Trophoblast cell (in vitro differentiated cells and primary cell): Measurements from ENCODE around the gene DUS3L.

ENCODE experiments used
- DNase-seq, 2 donors: peaks; one replicate each; pipeline ENCODE4 v3.0.0-alpha.2; 2016
- H2AFZ ChIP-seq: 2 replicates; pipeline ENCODE4 v1.6.1; 2013; ENCODE audit warnings: low read length, moderate library complexity, mild to moderate bottlenecking; ENCODE audit not compliant: insufficient read depth, poor library complexity
- H2AK5ac ChIP-seq: 2 replicates; pipeline ENCODE4 v1.6.1; 2013; ENCODE audit warnings: mild to moderate bottlenecking, low read length
- H2BK120ac ChIP-seq: 2 replicates; pipeline ENCODE4 v1.6.1; 2013; ENCODE audit warnings: low read length, mild to moderate bottlenecking, moderate library complexity; ENCODE audit not compliant: insufficient read depth, poor library complexity
- H2BK12ac ChIP-seq: 2 replicates; pipeline ENCODE4 v1.6.1; 2013; ENCODE audit warnings: mild to moderate bottlenecking, low read length, moderate library complexity
- H2BK5ac ChIP-seq: 2 replicates; pipeline ENCODE4 v1.6.1; 2013; ENCODE audit warnings: low read length, low read depth, moderate library complexity, mild to moderate bottlenecking; ENCODE audit not compliant: poor library complexity
- H3K14ac ChIP-seq: 2 replicates; pipeline ENCODE4 v1.6.1; 2013; ENCODE audit warnings: mild to moderate bottlenecking, low read length
- H3K18ac ChIP-seq: 2 replicates; pipeline ENCODE4 v1.6.1; 2013; ENCODE audit warnings: mild to moderate bottlenecking, low read length
- H3K23ac ChIP-seq: 2 replicates; pipeline ENCODE4 v1.6.1; 2013; ENCODE audit warnings: low read length
- H3K27ac ChIP-seq: 2 replicates; pipeline ENCODE4 v1.5.1; 2013; ENCODE audit warnings: low read depth, mild to moderate bottlenecking, inconsistent platforms, low read length, moderate library complexity
- H3K27me3 ChIP-seq: 2 replicates; pipeline ENCODE4 v1.6.1; 2013; ENCODE audit warnings: inconsistent platforms, mild to moderate bottlenecking, low read length, moderate library complexity; ENCODE audit not compliant: insufficient read depth
- H3K36me3 ChIP-seq, 2 experiments: 1 replicate in 1 of 2; 2 replicates in 1 of 2; pipeline ENCODE4 v1.6.1; 2013; ENCODE audit warnings: low read length in 2 of 2, mild to moderate bottlenecking in 2 of 2, moderate library complexity in 1 of 2; ENCODE audit not compliant: insufficient read depth in 2 of 2, control insufficient read depth in 1 of 2
- H3K4ac ChIP-seq: 2 replicates; pipeline ENCODE4 v1.6.1; 2013; ENCODE audit warnings: low read depth, mild to moderate bottlenecking, low read length, moderate library complexity
- H3K4me1 ChIP-seq, 2 experiments: 1 replicate in 1 of 2; 2 replicates in 1 of 2; pipeline ENCODE4 v1.6.1; 2013; ENCODE audit warnings: low read length in 2 of 2, mild to moderate bottlenecking in 2 of 2, moderate library complexity in 1 of 2; ENCODE audit not compliant: insufficient read depth in 2 of 2, control insufficient read depth in 1 of 2
- H3K4me2 ChIP-seq: 2 replicates; pipeline ENCODE4 v1.6.1; 2013; ENCODE audit warnings: inconsistent platforms, mild to moderate bottlenecking, low read length, moderate library complexity
- H3K4me3 ChIP-seq: 2 replicates; pipeline ENCODE4 v1.5.1; 2013; ENCODE audit warnings: mild to moderate bottlenecking, low read depth, low read length, inconsistent platforms
- H3K79me1 ChIP-seq: one replicate; pipeline ENCODE4 v1.6.1; 2013; ENCODE audit warnings: low read length
- H3K79me2 ChIP-seq: 2 replicates; pipeline ENCODE4 v1.6.1; 2013; ENCODE audit warnings: low read length, mild to moderate bottlenecking; ENCODE audit not compliant: control insufficient read depth, insufficient read depth, poor library complexity
- H3K9ac ChIP-seq: 2 replicates; pipeline ENCODE4 v1.6.1; 2013; ENCODE audit warnings: mild to moderate bottlenecking, low read length
- H3K9me3 ChIP-seq: 2 replicates; pipeline ENCODE4 v1.6.1; 2013; ENCODE audit warnings: low read depth, mild to moderate bottlenecking, control low read depth, inconsistent platforms, low read length; ENCODE audit not compliant: insufficient read depth
- H4K12ac ChIP-seq: 2 replicates; pipeline ENCODE4 v1.6.1; 2013; ENCODE audit warnings: low read depth, mild to moderate bottlenecking, low read length, moderate library complexity
- H4K8ac ChIP-seq: 2 replicates; pipeline ENCODE4 v1.6.1; 2013; ENCODE audit warnings: low read depth, mild to moderate bottlenecking, low read length, moderate library complexity
- H4K91ac ChIP-seq: one replicate; pipeline ENCODE4 v1.6.1; 2013; ENCODE audit warnings: low read depth, mild to moderate bottlenecking, low read length, moderate library complexity
- WGBS: extraction: QIAGEN DNeasy Blood & Tissue Kit; methylation state at CpG from one replicate; pipeline ENCODE4 v1.1.7; 2013; ENCODE audit warnings: missing lambda C conversion rate; ENCODE audit not compliant: insufficient read length, insufficient coverage; ENCODE audit errors: extremely low coverage; 5-methylcytosine and 5-hydroxymethylcytosine counted together

DUS3L gene

DNA sequence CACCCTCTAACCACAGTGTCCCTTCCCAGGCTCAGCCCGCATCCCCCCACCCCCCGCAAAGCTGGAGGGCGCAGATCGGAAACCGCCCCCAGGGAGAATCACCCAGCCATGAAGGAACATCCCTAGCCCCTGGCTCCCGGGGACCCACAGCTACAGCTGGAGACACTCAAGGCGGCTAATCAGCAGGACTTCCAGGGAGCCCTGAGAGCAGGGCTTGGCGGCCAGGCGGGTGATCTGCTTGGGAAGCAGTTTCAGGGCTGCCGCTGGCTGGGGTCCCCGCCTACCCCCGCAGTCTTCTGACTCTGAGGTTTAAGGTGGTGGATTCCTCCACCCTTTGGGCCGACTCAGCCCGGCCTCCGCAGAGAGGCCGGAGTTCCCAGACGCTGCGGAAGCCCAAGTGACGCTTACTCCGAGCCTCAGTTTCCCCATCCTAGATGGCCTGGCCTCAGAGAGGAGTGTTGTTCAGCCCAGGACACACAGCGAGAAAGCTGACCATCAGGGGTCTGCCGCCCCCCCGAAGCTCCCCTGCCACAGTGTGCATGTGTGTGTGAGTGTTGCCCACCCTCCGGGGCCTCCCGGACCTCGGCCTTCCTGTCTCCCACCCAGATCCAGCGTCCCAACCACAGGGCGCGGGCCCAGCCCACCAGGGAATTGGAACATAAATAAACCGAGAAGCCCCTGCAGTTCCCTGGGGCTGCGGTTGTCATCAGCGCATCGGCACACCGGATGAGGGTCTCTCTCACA is 38.8 kb upstream of the DUS3L start:
- H3K79me2 ChIP-seq: peaks cover 4% of the 10 kb centered on the region
- peak overlapping the region; percentile 71 for H3K4me2 ChIP-seq
- no peak overlapping the region for H2BK120ac ChIP-seq
- H3K27ac ChIP-seq: no peak overlapping the region
- peak overlapping the region; percentile 74 for H4K8ac ChIP-seq
- no peak for DNase-seq
- H2AK5ac ChIP-seq: no peak overlapping the region
- no CpG with 5 or more reads among the region's 34 CpGs for WGBS
- peak overlapping the region; percentile 30 for H3K14ac ChIP-seq
- no peak overlapping the region for H3K23ac ChIP-seq
- H3K18ac ChIP-seq: peak overlapping the region; percentile 30
- H3K27me3 ChIP-seq: no peaks in the 10 kb centered on the region
- H3K9me3 ChIP-seq: no peaks in the 10 kb centered on the region
- H3K4me1 ChIP-seq: peaks cover 11 to 17% of the 10 kb centered on the region in 2 experiments
- H3K36me3 ChIP-seq: no peaks in the 10 kb centered on the region
- H2BK5ac ChIP-seq: peak overlapping the region; percentile 9
- no peak overlapping the region for H3K4me3 ChIP-seq
- peaks cover 15% of the 10 kb centered on the region for H3K79me1 ChIP-seq
- H3K4ac ChIP-seq: no peak overlapping the region
- H2AFZ ChIP-seq: peak overlapping the region; percentile 19
- no peak overlapping the region for H3K9ac ChIP-seq
- peak overlapping the region; percentile 51 for H4K91ac ChIP-seq
- peak overlapping the region; percentile 46 for H4K12ac ChIP-seq
- H2BK12ac ChIP-seq: peak overlapping the region; percentile 42

DNA sequence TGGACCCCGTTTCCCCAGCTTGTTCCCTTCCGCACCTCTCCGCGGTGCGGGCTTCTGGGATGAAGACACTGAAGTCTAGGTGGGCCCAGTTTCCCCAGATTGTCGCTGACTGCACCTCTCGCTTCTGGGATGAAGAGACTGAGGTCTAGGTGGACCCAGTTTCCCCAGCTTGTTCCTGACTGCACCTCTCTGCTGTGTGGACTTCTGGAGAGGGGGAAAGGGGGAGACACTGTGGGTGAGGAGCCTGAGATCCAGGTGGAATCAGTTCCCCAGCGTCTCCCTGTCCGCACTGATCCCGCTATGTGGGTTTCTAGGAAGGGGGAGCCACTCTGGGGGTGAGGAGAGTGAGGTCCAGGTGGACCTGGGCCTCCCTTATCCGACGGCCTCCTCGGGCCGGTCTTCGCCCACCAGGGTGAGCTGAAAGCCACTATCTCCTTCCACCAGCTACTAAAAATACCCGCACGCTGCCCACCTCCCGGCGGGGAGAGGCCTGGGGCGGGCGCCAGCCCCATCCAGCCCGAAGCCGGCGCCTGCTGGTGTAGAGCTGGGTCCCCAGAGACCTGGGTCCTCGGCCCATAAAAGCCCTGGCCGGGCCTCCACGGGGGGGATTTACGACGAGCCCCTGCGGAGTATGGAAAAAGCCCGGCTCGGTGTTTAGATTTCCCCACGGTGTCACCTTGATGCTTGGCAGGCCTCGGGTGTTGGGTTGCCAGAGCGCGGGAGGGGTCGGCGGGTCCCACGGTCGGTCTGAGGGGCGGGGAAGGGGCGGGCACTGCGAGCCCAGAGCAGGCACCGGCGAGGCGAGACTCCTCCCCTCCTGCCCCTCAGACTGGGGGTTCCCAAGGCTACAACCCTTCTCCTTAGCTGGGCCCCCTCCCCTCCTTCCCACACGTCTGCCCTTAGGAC is 38.0 kb upstream of the DUS3L start:
- Histone ChIP-seq H3K4me1 (peaks cover 11 to 17% of the 10 kb centered on the region in 2 experiments), H3K4me2 (peak overlapping the region; percentile 71), H2AK5ac (peak overlapping the region; percentile 91), H2BK120ac (peak overlapping the region; percentile 79), H4K8ac (peak overlapping the region; percentile 86), H4K12ac (peak overlapping the region; percentile 87), H3K9ac (peak overlapping the region; percentile 88), H3K27ac (peak overlapping the region; percentile 75), H2BK5ac (peak overlapping the region; percentile 71), H2BK12ac (peak overlapping the region; percentile 42), H3K4ac (peak overlapping the region; percentile 56), H3K23ac (no peak overlapping the region), H4K91ac (peak overlapping the region; percentile 91), H3K79me2 (peaks cover 4% of the 10 kb centered on the region), H2AFZ (peak overlapping the region; percentile 81), H3K18ac (peak overlapping the region; percentile 89), H3K36me3 (no peaks in the 10 kb centered on the region), H3K27me3 (no peaks in the 10 kb centered on the region), H3K9me3 (peaks cover 1% of the 10 kb centered on the region), H3K14ac (peak overlapping the region; percentile 89), H3K79me1 (peaks cover 15% of the 10 kb centered on the region), H3K4me3 (peak overlapping the region; percentile 77)
- no CpG with 5 or more reads among the region's 47 CpGs for WGBS
- no peak for DNase-seq

DNA sequence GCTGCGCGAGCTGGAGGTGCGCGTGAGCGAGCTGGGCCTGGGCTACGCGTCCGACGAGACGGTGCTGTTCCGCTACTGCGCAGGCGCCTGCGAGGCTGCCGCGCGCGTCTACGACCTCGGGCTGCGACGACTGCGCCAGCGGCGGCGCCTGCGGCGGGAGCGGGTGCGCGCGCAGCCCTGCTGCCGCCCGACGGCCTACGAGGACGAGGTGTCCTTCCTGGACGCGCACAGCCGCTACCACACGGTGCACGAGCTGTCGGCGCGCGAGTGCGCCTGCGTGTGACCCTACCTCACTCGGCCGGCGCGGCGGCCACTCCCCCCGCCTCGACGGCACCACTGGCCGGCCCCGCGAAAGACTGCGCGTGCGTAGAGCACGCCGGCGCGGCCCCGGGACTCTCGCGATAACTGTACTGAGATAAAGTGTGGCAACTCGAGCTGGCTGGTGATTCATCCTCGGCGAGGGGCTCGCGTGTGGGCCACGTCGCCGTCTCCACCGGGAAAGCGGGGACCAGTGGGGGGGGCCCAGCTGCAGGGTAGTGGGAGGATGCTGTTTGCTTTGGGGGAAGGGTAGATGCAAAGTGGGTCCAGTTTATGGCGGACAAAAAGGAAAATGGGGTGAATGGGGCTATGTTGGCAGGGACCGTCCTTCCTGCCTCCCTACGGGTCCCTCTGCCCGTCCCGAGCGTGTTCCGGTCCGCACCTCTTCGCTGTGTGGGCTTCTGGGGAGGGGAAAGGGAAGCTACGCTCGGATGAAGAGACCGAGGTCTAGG is 37.1 kb upstream of the DUS3L start:
- Histone ChIP-seq H3K27ac (peak overlapping the region; percentile 75), H2BK12ac (peak overlapping the region; percentile 2), H3K4ac (peak overlapping the region; percentile 56), H2BK5ac (peak overlapping the region; percentile 71), H3K79me2 (peaks cover 4% of the 10 kb centered on the region), H3K9ac (peak overlapping the region; percentile 88), H3K79me1 (peaks cover 15% of the 10 kb centered on the region), H3K4me1 (peaks cover 11 to 17% of the 10 kb centered on the region in 2 experiments), H4K91ac (peak overlapping the region; percentile 91), H2BK120ac (peak overlapping the region; percentile 79), H4K8ac (peak overlapping the region; percentile 86), H2AK5ac (peak overlapping the region; percentile 91), H3K18ac (peak overlapping the region; percentile 89), H3K36me3 (no peaks in the 10 kb centered on the region), H3K4me3 (peak overlapping the region; percentile 77), H3K9me3 (peaks cover 2% of the 10 kb centered on the region), H3K27me3 (no peaks in the 10 kb centered on the region), H4K12ac (peak overlapping the region; percentile 87), H3K23ac (no peak overlapping the region), H2AFZ (peak overlapping the region; percentile 33), H3K4me2 (peak overlapping the region; percentile 71), H3K14ac (peak overlapping the region; percentile 89)
- no CpG with 5 or more reads among the region's 91 CpGs for WGBS
- peak; percentile 83 to 85 for DNase-seq
